ENCODE data around the gene SERPINA1.
"Not testable (repeated sequence)": the region's sequence is repeated elsewhere in the genome, so short reads cannot be mapped to it uniquely, and the experiment has no call there.

SERPINA1 gene

GRCh38 chr14:94368956-94369355, 19.4 kb downstream of the SERPINA1 start:
- DNase-seq, result no peak

GRCh38 chr14:94368243-94368590, 20.2 kb downstream of the SERPINA1 start:
- DNase-seq, result no peak

GRCh38 chr14:94367347-94368242, 20.8 kb downstream of the SERPINA1 start:
- no peak for DNase-seq

- no peak for DNase-seq
Measured at GRCh38 chr14:94366146-94366915, 22.1 kb downstream of the SERPINA1 start, which contains the start of gene SERPINA2. SERPINA2 (minus strand) TSS chr14:94366698.

GRCh38 chr14:94365624-94366023, 22.8 kb downstream of the SERPINA1 start:
- DNase-seq, result no peak

- DNase-seq, result no peak
Measured at GRCh38 chr14:94364964-94365363, 23.4 kb downstream of the SERPINA1 start.

GRCh38 chr14:94364037-94364436, 24.4 kb downstream of the SERPINA1 start:
- DNase-seq, result no peak

- no peak for DNase-seq
Measured at GRCh38 chr14:94363151-94363624, 25.2 kb downstream of the SERPINA1 start.

- DNase-seq, result no peak
Measured at GRCh38 chr14:94362614-94363133, 25.7 kb downstream of the SERPINA1 start.

- no peak for DNase-seq
Measured at GRCh38 chr14:94361682-94362081, 26.7 kb downstream of the SERPINA1 start.

GRCh38 chr14:94360945-94361565, 27.3 kb downstream of the SERPINA1 start:
- DNase-seq, result no peak

- no peak for DNase-seq
Measured at GRCh38 chr14:94357166-94357565, 31.2 kb downstream of the SERPINA1 start.

GRCh38 chr14:94356379-94357056, 31.9 kb downstream of the SERPINA1 start:
- DNase-seq, result no peak

GRCh38 chr14:94355191-94355794, 33.1 kb downstream of the SERPINA1 start:
- no peak for DNase-seq

GRCh38 chr14:94354638-94355185, 33.7 kb downstream of the SERPINA1 start:
- no peak for DNase-seq

- DNase-seq, result not testable (repeated sequence)
Measured at GRCh38 chr14:94354190-94354589, 34.2 kb downstream of the SERPINA1 start.

GRCh38 chr14:94349276-94349675, 39.1 kb downstream of the SERPINA1 start:
- no peak for DNase-seq

GRCh38 chr14:94348836-94349235, 39.6 kb downstream of the SERPINA1 start:
- DNase-seq, result no peak

GRCh38 chr14:94346841-94347240, 41.6 kb downstream of the SERPINA1 start:
- no peak for DNase-seq

GRCh38 chr14:94346065-94346786, 42.2 kb downstream of the SERPINA1 start:
- peak; percentile 36 to 43 for DNase-seq
